SK-N-SH (cell line): ENCODE measurements around the gene FUT7.

ENCODE experiments used
- MXI1 ChIP-seq: IDR thresholded peaks from 2 replicates; pipeline ENCODE4 v1.6.1; 2012; ENCODE audit warnings: mild to moderate bottlenecking, low read depth, low read length, improper control_type of control experiment
- RFX5 ChIP-seq: IDR thresholded peaks from 2 replicates; pipeline ENCODE4 v1.6.1; 2012; ENCODE audit warnings: mild to moderate bottlenecking, improper control_type of control experiment, low read length

DNA sequence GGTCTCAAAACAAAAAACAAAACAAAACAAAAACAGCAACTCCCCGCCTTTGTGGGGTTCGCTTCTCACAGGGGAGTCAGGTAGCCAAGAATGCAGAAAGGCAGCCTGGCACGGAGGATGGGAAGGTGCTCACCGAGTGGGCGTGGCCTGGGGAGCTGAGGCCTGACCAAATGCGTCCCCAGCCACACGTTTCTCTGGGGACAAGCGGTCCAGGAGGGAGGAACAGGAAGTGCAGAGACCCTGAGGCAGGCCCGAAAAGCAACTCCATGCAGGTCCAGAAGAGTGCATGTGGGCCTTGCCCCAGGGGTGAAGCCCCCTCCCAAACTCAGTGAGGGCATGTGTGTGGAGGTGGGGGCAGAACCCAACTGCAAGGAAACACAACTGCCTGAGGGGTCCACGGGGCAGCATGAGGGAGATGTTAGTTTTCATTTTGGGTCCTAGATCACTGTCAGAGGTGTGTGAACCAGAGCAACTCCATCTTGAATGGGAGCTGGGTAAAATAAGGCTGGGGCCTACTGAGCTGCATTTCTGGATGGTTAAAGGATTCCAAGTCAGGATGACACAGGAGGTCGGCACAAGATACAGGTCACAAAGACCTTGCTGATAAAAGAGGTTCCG lies 42.9 kb upstream of the FUT7 start:
- no peak for TF ChIP-seq MXI1
- TF ChIP-seq RFX5 = no peak
